MM.1S (cell line): Measurements from ENCODE around the gene YIF1A.
"Not testable (repeated sequence)": the region's sequence is repeated elsewhere in the genome, so short reads cannot be mapped to it uniquely, and the experiment has no call there.

Source experiments
- CTCF ChIP-seq: fragments of 300-600 bp; sonication (generic); IDR thresholded peaks from 2 replicates; pipeline ENCODE4 v1.5.1; 2016; ENCODE audit warnings: antibody characterized with exemption, low read length, mixed read lengths
- EZH2 ChIP-seq: fragments of 300-600 bp; sonication (generic); optimal IDR thresholded peaks from 2 replicates; pipeline ENCODE3; 2017; ENCODE audit warnings: low read depth, mild to moderate bottlenecking, antibody characterized with exemption, low read length, mixed read lengths

DNA sequence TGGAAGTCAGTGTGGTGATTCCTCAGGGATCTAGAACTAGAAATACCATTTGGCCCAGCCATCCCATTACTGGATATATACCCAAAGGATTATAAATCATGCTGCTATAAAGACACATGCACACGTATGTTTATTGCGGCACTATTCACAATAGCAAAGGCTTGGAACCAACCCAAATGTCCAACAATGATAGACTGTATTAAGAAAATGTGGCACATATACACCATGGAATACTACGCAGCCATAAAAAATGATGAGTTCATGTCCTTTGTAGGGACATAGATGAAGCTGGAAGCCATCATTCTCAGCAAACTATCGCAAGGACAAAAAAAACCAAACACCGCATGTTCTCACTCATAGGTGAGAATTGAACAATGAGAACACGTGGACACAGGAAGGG lies 31.8 kb upstream of the YIF1A start:
- TF ChIP-seq EZH2, CTCF: not testable (repeated sequence)
